Prostate gland (tissue), 2 donors: ENCODE data around the gene CCDC158. TPM values are rescaled to one million over a fixed set of nuclear protein-coding genes. Genes with fewer than 3 reads are reported as not detected.
A peak's percentile ranks its signal among the peaks of the same experiment; 100 is the strongest.

Experiments used
- DNase-seq: peaks from one replicate; pipeline ENCODE4 v3.0.0-alpha.2; 2019; ENCODE audit warnings: low spot score
- H3K27ac ChIP-seq, 2 donors: fragments of 200-600 bp; sonication (generic); 2 replicates each; pipeline ENCODE4 v1.5.1; 2017 to 2019
- H3K27me3 ChIP-seq: fragments of 200-600 bp; sonication (generic); replicated peaks from 2 replicates; pipeline ENCODE4 v1.5.1; 2019; ENCODE audit not compliant: insufficient read depth
- H3K36me3 ChIP-seq, 2 donors: fragments of 200-600 bp; sonication (generic); 1 replicate in 1 of 2; 2 replicates in 1 of 2; pipeline versions ENCODE4 v1.5.1 to v1.8.1; 2017 to 2019
- H3K4me1 ChIP-seq: fragments of 200-600 bp; sonication (generic); replicated peaks from 2 replicates; pipeline ENCODE4 v1.5.1; 2019
- H3K4me3 ChIP-seq, 2 donors: fragments of 200-600 bp; sonication (generic); 2 replicates each; pipeline ENCODE4 v1.5.1; 2017 to 2019
- H3K9me3 ChIP-seq: fragments of 200-600 bp; sonication (generic); 2 replicates; pipeline ENCODE4 v1.5.1; 2017
- CTCF ChIP-seq, 4 experiments: fragments of 200-600 bp in 2 of 4; fragments of 450-650 bp in 2 of 4; sonication (generic) in 2 of 4; IDR thresholded peaks; 1 replicate in 3 of 4; 2 replicates in 1 of 4; pipeline ENCODE4 v1.5.1; 2016 to 2019; ENCODE audit warnings: antibody characterized with exemption in 4 of 4, mild to moderate bottlenecking in 2 of 4, moderate library complexity in 2 of 4
- POLR2A ChIP-seq: fragments of 450-650 bp; IDR thresholded peaks from one replicate; pipeline ENCODE4 v1.6.1; 2016; ENCODE audit warnings: antibody characterized with exemption, mild to moderate bottlenecking
- POLR2AphosphoS5 ChIP-seq: sonication (generic); formaldehyde crosslinking; IDR thresholded peaks from one replicate; pipeline ENCODE4 v1.6.1; 2017; ENCODE audit warnings: antibody characterized with exemption
- WGBS: methylation state at CpG from one replicate; pipeline ENCODE4 v1.1.5; 2018; 5-methylcytosine and 5-hydroxymethylcytosine counted together
- intact Hi-C: fragments of 100-400 bp; cut with DNase I; formaldehyde crosslinking; loops from one replicate; pipeline ENCODE4 v1.14.2; 2022
- total RNA-seq, 2 donors: library from RNA; depleted of rRNA; stranded (reverse); fragments of >200 nt; gene quantifications; one replicate each; pipeline ENCODE4 v1.1.0, GENCODE V29; 2016

Gene CCDC158
- total RNA-seq, 2 donors from 2014 or later: 4.9 TPM; not detected in 1

GRCh38 chr4:76420188-76420761 is 666 bp downstream of the CCDC158 start:
- Histone ChIP-seq H3K27ac (no peak overlapping the region), H3K4me3 (peak overlapping the region; percentile 39 to 47), H3K27me3 (no peaks in the 10 kb centered on the region), H3K4me1 (no peaks in the 10 kb centered on the region), H3K36me3 (no peaks in the 10 kb centered on the region), H3K9me3 (no peaks in the 10 kb centered on the region)
- TF ChIP-seq POLR2AphosphoS5 (no peak), POLR2A (no peak), CTCF (IDR thresholded peaks at IDR 0.05) (no peak)
- intact Hi-C loops: loop anchor here (5.0 kb wide), 1 partner anchor 243 kb away; no protein-coding TSS in a partner anchor
- 46% methylated on average over 18 of the region's 18 CpGs for WGBS
- DNase-seq: no peak

- Histone ChIP-seq H3K4me3 (no peak overlapping the region), H3K9me3 (no peaks in the 10 kb centered on the region), H3K4me1 (no peaks in the 10 kb centered on the region), H3K36me3 (no peaks in the 10 kb centered on the region), H3K27ac (no peak overlapping the region), H3K27me3 (no peaks in the 10 kb centered on the region)
- 84% methylated on average over 3 of the region's 3 CpGs for WGBS
- intact Hi-C loops: loop anchor here (10.0 kb wide), 1 partner anchor 156 kb away; the partner anchor contains the start of gene FAM47E
- no peak for DNase-seq
- no peak for TF ChIP-seq POLR2A
- TF ChIP-seq POLR2AphosphoS5: no peak
- no peak for TF ChIP-seq CTCF (IDR thresholded peaks at IDR 0.05)
Observed at GRCh38 chr4:76410636-76411035, 10.3 kb downstream of the CCDC158 start.

- H3K27me3 ChIP-seq: no peaks in the 10 kb centered on the region
- TF ChIP-seq CTCF (IDR thresholded peaks at IDR 0.05) (no peak), POLR2A (no peak), POLR2AphosphoS5 (no peak)
- no peaks in the 10 kb centered on the region for H3K4me1 ChIP-seq
- intact Hi-C loops: no loop called here
- DNase-seq: no peak
- no peaks in the 10 kb centered on the region for H3K36me3 ChIP-seq
- WGBS: 66% methylated on average over 5 of the region's 5 CpGs
- H3K4me3 ChIP-seq: no peak overlapping the region
- no peak overlapping the region for H3K27ac ChIP-seq
- no peaks in the 10 kb centered on the region for H3K9me3 ChIP-seq
Observed at GRCh38 chr4:76407440-76408119, 13.4 kb downstream of the CCDC158 start.

GRCh38 chr4:76406081-76406480 is 14.9 kb downstream of the CCDC158 start:
- Histone ChIP-seq H3K9me3 (no peaks in the 10 kb centered on the region), H3K4me3 (no peak overlapping the region), H3K27me3 (no peaks in the 10 kb centered on the region), H3K27ac (no peak overlapping the region), H3K36me3 (no peaks in the 10 kb centered on the region), H3K4me1 (no peaks in the 10 kb centered on the region)
- no peak for DNase-seq
- intact Hi-C loops: no loop called here
- TF ChIP-seq POLR2A (no peak), POLR2AphosphoS5 (no peak), CTCF (IDR thresholded peaks at IDR 0.05) (no peak)
- 60% methylated on average over 5 of the region's 5 CpGs for WGBS

- intact Hi-C loops: no loop called here
- no peak overlapping the region for H3K27ac ChIP-seq
- H3K9me3 ChIP-seq: no peaks in the 10 kb centered on the region
- TF ChIP-seq POLR2A: no peak
- no peak for TF ChIP-seq POLR2AphosphoS5
- TF ChIP-seq CTCF (IDR thresholded peaks at IDR 0.05): no peak
- 60% methylated on average over 3 of the region's 3 CpGs for WGBS
- no peak for DNase-seq
- H3K36me3 ChIP-seq: no peaks in the 10 kb centered on the region
- H3K4me3 ChIP-seq: no peak overlapping the region
- no peaks in the 10 kb centered on the region for H3K4me1 ChIP-seq
- H3K27me3 ChIP-seq: no peaks in the 10 kb centered on the region
Observed at GRCh38 chr4:76401654-76402053, 19.3 kb downstream of the CCDC158 start.
